Inflammatory macrophage treated with lipopolysaccharide for 4 hours (primary cell): ENCODE results near the gene SETD6.

Experiments
- DNase-seq: peaks from one replicate; pipeline ENCODE4 v3.0.0-alpha.2; 2020

The SETD6 gene

GRCh38 chr16:58509256-58510096 lies 5.8 kb upstream of the SETD6 start:
- no peak for DNase-seq

- DNase-seq: no peak
Observed at GRCh38 chr16:58510097-58510775, 5.1 kb upstream of the SETD6 start.

DNA sequence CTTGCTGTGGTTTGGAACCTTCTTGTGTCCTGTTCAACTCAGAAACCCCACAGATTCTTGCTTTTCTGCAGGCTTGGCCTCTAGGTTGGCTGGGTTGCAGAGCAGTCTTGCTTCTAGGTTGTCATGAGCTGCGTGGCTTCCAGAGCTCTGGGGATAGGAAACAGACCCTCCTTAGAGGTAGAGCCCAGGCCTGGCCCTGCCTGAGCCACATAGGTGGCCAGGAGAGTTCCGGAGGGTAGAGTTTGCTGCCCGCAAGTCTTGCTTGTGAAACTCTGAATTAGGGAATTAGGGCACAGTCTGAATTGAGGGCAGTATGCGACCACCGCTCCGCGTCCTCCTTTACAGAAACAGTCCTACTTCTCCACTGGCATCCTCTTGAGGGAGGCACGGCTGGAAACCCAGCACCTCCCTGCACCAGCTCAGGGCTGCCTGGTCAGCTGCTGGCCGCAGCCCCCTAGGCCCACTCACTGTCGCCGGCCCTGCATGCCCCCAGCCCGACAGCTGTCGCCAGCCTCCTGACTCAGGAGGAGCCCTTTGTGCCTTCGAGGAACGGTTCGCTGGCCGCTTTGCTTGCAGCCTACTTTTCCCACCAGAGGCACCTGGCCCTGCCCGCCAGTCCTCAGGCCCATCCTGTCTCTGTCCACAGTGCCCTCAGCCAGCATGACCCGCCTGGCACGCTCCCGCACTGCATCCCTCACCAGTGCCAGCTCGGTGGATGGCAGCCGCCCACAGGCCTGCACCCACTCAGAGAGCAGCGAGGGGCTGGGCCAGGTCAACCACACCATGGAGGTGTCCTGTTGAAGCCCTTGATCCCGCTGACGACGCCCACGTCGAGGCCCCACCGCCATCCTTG lies 4.3 kb upstream of the SETD6 start:
- DNase-seq: no peak

DNA sequence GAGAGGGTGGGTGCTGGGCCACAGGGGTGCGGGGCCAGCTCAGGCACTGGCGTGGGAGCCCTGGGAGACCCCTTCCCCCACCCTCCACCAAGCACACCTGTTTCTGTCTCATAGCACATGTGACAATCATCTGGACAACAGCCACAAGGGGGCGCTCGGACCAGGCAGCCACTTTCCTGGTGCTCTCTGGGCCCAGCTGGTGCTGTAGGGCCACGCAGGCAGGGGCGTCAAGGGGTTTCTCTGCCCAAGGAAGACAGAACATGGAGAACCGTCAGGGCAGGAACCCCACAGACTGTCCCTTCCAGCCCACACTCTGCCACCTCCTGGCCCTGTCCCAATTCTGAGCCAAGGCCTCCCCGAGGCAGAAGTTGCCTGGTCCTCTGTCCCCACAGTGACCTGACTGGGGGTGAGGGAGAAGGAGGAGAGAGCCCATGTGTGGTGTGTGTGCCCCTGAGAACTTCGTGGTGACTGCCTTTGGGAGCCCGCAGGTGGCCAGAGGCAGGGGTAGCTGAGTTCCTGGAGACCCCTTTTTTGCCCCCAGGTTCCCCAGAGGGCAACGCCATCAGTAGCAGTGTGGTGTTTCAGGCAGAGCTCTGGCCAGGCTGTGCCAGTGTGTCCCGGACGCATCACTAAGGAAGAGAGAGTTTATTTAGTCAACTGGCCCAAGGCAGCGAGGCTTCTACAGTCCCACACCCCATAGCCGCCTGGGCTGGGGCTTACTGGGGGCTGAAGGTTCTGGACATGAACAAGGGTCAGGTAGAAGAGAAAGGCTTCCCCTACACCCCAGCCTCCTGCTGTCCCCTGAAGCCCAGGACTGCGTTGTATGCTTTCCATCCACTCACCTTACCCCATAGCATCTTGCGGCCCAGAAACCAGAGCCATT lies 3.1 kb upstream of the SETD6 start:
- peak; percentile 62 for DNase-seq

GRCh38 chr16:58513874-58514273 lies 1.4 kb upstream of the SETD6 start:
- no peak for DNase-seq

DNA sequence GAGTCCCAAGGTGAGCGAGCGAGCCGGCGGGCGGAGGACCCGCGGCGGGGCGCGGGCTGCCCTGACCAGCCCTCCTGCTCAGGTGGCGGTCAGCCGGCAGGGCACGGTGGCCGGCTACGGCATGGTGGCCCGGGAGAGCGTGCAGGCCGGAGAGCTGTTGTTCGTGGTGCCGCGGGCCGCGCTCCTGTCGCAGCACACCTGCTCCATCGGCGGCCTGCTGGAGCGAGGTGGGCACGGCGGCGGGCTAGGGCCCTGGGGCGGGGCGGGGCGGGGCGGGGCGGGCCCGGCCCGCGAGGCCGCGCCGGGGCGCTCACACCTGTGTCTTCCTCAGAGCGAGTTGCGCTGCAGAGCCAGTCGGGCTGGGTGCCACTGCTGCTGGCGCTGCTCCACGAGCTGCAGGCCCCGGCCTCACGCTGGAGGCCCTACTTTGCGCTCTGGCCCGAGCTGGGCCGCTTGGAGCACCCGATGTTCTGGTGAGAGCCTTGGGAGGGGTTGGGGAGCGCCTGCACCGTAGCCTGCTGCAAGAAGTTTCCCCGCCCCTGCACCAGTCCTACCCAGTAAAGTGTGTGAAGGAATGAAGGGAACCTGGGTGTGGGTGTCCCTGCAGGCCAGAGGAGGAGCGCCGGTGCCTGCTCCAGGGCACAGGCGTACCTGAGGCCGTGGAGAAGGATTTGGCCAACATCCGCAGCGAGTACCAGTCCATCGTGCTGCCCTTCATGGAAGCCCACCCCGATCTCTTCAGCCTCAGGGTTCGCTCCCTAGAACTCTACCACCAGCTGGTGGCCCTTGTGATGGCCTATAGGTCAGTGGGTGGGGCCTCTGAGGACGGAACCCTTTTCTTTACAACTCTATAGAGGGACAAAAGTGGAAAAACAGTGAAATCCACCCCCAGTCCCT lies 802 bp downstream of the SETD6 start:
- DNase-seq: no peak

GRCh38 chr16:58516768-58517107 lies 1.4 kb downstream of the SETD6 start:
- DNase-seq: no peak

- no peak for DNase-seq
Observed at GRCh38 chr16:58518083-58518979, 3.0 kb downstream of the SETD6 start.

- DNase-seq: no peak
Observed at GRCh38 chr16:58518980-58519368, 3.7 kb downstream of the SETD6 start.

DNA sequence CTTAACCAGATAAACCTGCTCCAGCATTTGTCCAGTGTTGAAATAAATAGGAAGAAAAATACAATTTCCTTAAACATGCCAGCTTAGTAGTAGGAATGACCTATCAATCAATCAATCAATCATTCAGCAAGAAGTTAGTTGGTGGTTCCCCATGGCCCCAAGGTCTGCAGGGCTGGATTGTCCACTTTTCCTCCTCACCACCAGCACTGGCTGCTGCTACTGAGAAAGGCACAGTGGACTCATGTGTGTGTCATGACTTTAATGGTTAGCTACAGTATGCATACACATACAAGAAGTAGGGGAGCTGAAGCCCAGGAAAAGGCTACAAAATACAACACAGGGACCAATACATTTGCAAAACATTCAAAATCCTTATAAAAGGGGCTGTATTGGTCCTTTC lies 4.4 kb downstream of the SETD6 start:
- no peak for DNase-seq

DNA sequence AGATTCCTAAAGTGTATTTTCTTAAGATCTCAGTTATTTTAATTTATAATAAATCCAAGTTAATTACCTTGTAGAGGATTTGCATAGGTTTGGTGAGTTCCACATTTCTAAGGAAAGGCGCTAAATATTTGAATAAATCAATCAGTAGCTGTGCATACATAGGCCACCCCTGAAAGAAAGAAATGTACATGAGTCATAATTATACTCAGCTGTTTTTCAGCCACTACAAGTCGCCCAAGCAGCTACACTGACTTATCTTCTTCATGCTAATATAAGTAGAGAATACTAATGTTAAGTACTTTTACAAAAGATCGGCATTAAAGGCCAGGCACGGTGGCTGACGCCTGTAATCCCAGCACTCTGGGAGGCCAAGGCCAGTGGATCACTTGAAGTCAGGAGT lies 14.9 kb downstream of the SETD6 start:
- DNase-seq: no peak

- DNase-seq: no peak
Observed at GRCh38 chr16:58532414-58532813, 17.1 kb downstream of the SETD6 start.

- DNase-seq: no peak
Observed at GRCh38 chr16:58533751-58534470, 18.6 kb downstream of the SETD6 start.

DNA sequence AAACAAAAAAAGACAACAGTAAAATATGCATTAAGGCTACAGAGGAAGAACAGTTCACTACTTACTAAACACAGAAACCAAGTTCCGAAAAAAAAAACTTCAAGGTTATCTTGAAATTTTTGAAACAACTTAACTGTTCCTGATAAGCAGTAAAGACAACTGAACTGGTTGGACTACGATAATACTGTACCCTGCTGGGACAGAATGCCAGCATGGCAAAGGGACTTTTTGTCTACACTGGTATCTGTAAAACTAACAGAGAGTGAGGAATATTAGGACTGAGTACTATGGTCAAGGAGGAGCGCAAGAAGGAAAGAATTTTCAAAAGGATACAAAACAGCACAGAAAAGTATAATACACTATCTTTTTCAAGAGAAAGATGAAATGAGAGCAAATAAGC lies 19.8 kb downstream of the SETD6 start:
- no peak for DNase-seq

DNA sequence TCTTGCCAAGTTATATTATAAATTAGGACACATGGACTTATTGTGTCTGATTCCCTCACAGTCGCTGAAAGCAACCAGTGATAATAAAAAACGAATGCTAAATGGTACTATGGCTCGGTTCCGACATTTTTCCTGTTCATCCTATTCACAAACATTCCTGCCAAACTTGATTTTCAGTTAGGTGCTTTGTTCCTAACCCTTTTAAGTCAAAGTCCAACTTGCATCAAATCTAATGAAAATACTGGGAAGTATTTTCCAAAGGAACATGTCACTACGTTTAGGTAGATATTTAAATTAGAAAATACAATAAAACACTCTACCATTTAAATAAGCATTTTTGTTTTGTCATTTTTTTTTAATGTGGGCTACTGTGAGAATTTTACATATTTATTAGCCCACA lies 21.0 kb downstream of the SETD6 start:
- no peak for DNase-seq

- DNase-seq: no peak
Observed at GRCh38 chr16:58537124-58537906, 22.0 kb downstream of the SETD6 start.

- no peak for DNase-seq
Observed at GRCh38 chr16:58541711-58542110, 26.4 kb downstream of the SETD6 start.

DNA sequence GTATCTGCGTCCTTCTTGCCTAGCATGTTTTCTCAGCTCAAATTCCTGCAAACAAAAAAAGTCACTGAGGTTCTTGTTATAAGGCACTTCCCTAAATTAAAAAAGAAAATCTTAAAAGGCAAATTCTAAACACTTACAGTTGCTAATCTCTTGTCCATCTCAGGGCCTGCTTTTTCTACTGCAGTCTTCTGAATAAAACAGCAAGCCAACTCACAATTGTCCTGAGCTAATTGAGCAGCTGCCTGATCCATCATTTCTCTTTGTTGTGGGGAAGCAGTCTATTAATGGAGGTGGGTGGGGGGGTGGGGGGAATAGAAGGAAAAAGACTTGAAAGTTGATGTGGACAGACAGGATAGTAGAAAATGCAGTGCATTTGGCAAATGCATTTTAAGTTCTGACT lies 27.0 kb downstream of the SETD6 start:
- no peak for DNase-seq

GRCh38 chr16:58543685-58544084 lies 28.4 kb downstream of the SETD6 start:
- no peak for DNase-seq
